Naive B cell (primary cell): ENCODE measurements around the gene TSN. TPM values are rescaled to one million over a fixed set of nuclear protein-coding genes. Genes with fewer than 3 reads are reported as not detected.

Experiments used
- ATAC-seq, 2 donors: fragments of 150-1000 bp; cut with Tn5 transposase; 2 replicates each; pipeline ENCODE4 v1.10.0; 2021; ENCODE audit warnings: low read depth in 2 of 2, mild to moderate bottlenecking in 2 of 2, moderate library complexity in 2 of 2
- DNase-seq: peaks from one replicate; pipeline ENCODE4 v3.0.0; 2022
- H3K27ac Mint-ChIP-seq, 6 donors: one replicate each; pipeline ENCODE4 v1.8.0; 2020 to 2022; ENCODE audit warnings: mild to moderate bottlenecking in 6 of 6, mixed read lengths in 6 of 6, moderate library complexity in 5 of 6, inconsistent platforms in 2 of 6
- H3K27me3 Mint-ChIP-seq, 3 donors: one replicate each; pipeline ENCODE4 v1.8.0; 2021 to 2022; ENCODE audit warnings: mixed read lengths in 3 of 3, mild to moderate bottlenecking in 1 of 3
- H3K36me3 Mint-ChIP-seq, 2 donors: one replicate each; pipeline ENCODE4 v1.8.0; 2020 to 2022; ENCODE audit warnings: mixed read lengths in 2 of 2, inconsistent platforms in 1 of 2, mild to moderate bottlenecking in 1 of 2
- H3K4me1 Mint-ChIP-seq, 3 donors: one replicate each; pipeline ENCODE4 v1.8.0; 2020 to 2022; ENCODE audit warnings: mixed read lengths in 3 of 3, inconsistent platforms in 1 of 3, mild to moderate bottlenecking in 1 of 3, moderate library complexity in 1 of 3
- H3K4me3 Mint-ChIP-seq, 8 donors: one replicate each; pipeline ENCODE4 v1.8.0; 2020 to 2022; ENCODE audit warnings: mild to moderate bottlenecking in 8 of 8, mixed read lengths in 8 of 8, moderate library complexity in 8 of 8, inconsistent platforms in 2 of 8
- H3K9me3 Mint-ChIP-seq, 7 donors: one replicate each; pipeline ENCODE4 v1.8.0; 2020 to 2022; ENCODE audit warnings: mixed read lengths in 7 of 7, mild to moderate bottlenecking in 5 of 7, inconsistent platforms in 2 of 7, moderate library complexity in 1 of 7
- polyA plus RNA-seq, 6 donors: library from polyadenylated mRNA; unstranded; fragments of 300-500 nt; fragmentation: Illumina TruSeq; gene quantifications; one replicate each; pipeline ENCODE4 v1.2.3, GENCODE V29; 2021; ENCODE audit warnings: low read depth in 6 of 6

The TSN gene
- polyA plus RNA-seq, 6 donors from 2014 or later, result 81.3 to 116 (median 85.6) TPM

DNA sequence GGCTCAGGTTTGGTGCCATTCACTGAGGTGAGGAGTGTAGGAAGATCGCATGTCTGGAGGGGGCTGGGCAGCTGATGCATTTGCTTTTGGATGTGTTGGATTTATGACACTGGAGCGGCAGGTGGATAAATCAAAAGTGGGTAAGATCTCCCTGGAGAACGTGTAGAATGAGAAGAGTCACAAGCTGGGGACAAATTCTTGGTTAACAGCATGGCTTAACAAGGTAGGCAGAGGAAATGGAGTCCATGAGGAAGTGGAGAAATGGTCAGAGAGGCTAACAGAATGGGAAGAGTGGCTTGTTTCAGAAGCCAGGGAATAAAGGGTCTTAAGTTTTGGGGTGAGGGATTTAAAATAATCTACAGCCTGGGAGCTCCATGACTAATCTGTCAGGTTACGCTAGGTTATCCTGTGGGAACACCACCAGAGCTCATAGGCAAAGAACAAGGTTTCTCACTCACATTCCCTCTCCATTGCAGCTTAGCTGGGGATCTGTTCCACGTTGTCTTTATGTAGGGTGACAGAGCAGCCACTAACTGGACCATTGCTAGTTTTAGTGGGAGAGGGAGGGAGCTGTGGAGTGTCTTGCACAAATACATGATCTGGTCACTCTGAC is 12.8 kb downstream of the TSN start:
- peaks cover 16 to 24% of the 10 kb centered on the region in 2 donors for H3K36me3 Mint-ChIP-seq
- no peaks in the 10 kb centered on the region for H3K4me1 Mint-ChIP-seq
- H3K4me3 Mint-ChIP-seq, result no peak overlapping the region

DNA sequence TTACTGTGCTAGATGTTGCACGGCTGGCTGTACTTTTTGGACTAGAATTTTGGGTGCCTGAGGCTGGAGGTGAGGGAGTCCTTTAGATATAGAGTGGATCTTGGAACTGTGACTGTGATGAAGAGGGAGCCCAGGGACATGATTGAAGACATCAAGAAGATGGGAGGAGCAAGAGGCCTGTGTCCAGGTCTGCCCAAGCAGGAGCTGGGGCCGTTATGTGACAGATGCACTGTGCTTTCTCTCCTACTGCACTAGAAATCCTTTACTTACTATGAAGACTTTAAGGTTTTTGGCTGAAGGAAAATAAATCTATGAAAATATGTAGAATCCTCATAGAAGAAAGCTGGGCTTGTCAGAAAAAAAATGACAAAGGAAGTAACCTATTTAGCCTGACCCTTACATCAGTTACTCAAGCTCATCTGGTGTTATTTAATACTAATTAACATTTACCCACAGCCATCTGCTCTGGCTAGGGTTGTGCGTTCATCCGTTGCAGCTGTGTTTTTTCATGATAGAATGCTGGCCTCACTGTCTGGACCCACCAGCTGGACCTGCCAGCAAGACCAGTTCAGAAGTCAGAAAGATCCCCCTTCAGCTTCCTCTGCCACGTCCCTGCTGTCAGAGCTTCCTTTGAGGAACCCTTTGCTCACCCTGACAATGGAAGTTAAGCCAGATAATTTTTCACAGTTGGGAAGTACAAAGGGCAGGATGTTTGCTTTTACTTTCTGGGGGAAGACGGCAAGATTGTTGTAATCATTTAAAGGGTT is 16.7 kb downstream of the TSN start:
- Mint-ChIP-seq H3K27ac (peak overlapping the region in 2 of 6 donors; percentile 0 to 21), H3K36me3 (peaks cover 0 to 6% of the 10 kb centered on the region in 2 donors), H3K27me3 (no peaks in the 10 kb centered on the region), H3K4me3 (no peak overlapping the region), H3K4me1 (no peaks in the 10 kb centered on the region), H3K9me3 (no peaks in the 10 kb centered on the region)
- ATAC-seq (no peak), DNase-seq (no peak)

More for the DNA sequence above, 12.8 kb downstream of the TSN start:
- H3K9me3 Mint-ChIP-seq, result no peaks in the 10 kb centered on the region
- no peak for ATAC-seq
- H3K27ac Mint-ChIP-seq, result peak overlapping the region in 2 of 6 donors; percentile 72 to 80
- H3K27me3 Mint-ChIP-seq, result no peaks in the 10 kb centered on the region
- no peak for DNase-seq

DNA sequence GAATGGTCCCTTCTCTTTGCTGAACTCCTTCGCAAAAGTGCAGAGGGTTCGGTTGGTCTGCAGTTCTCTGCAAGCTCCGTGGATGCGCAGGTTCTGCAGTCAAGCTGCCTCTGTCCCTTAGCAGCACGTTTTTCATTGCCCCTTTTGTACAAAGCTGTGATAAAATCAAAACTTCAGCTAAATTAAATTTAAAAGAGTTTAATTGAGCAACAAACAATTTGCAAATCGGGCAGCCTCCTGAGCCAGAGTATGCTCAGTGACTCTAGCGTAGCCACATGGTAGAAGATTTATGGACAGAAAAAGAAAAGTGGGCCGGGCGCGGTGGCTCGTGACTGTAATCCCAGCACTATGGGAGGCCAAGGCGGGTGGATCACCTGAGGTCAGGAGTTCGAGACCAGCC is 18.8 kb downstream of the TSN start:
- no peak overlapping the region for H3K27ac Mint-ChIP-seq
- H3K4me3 Mint-ChIP-seq, result no peak overlapping the region
- no peak for DNase-seq
- no peaks in the 10 kb centered on the region for H3K9me3 Mint-ChIP-seq
- ATAC-seq, result no peak
- no peaks in the 10 kb centered on the region for H3K4me1 Mint-ChIP-seq
- no peaks in the 10 kb centered on the region for H3K36me3 Mint-ChIP-seq
- H3K27me3 Mint-ChIP-seq, result no peaks in the 10 kb centered on the region

DNA sequence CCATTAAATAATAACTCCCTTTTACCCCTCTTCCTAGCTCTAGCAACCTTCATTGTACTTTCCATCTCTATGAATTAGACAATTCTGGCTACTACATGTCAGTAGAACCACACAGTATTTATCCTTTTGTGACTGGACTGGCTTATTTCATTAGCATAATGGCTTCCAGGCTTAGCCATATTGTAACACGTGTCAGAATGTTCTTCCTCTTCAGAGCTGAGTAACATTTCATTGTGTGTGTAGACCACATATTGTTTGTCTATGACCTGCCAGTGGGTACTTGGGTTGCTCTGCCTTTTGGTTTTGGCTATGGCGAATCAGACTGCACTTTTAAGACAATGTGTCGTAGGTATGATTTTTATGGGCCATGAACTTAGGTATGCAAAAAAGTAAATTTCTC is 20.9 kb downstream of the TSN start:
- peaks cover 0 to 2% (median 0%) of the 10 kb centered on the region in 7 donors for H3K9me3 Mint-ChIP-seq
- ATAC-seq (no peak), DNase-seq (no peak)
- H3K27me3 Mint-ChIP-seq, result no peaks in the 10 kb centered on the region
- peak overlapping the region in 1 of 6 donors; percentile 12 for H3K27ac Mint-ChIP-seq
- H3K4me3 Mint-ChIP-seq, result no peak overlapping the region
- no peaks in the 10 kb centered on the region for H3K36me3 Mint-ChIP-seq
- H3K4me1 Mint-ChIP-seq, result no peaks in the 10 kb centered on the region

DNA sequence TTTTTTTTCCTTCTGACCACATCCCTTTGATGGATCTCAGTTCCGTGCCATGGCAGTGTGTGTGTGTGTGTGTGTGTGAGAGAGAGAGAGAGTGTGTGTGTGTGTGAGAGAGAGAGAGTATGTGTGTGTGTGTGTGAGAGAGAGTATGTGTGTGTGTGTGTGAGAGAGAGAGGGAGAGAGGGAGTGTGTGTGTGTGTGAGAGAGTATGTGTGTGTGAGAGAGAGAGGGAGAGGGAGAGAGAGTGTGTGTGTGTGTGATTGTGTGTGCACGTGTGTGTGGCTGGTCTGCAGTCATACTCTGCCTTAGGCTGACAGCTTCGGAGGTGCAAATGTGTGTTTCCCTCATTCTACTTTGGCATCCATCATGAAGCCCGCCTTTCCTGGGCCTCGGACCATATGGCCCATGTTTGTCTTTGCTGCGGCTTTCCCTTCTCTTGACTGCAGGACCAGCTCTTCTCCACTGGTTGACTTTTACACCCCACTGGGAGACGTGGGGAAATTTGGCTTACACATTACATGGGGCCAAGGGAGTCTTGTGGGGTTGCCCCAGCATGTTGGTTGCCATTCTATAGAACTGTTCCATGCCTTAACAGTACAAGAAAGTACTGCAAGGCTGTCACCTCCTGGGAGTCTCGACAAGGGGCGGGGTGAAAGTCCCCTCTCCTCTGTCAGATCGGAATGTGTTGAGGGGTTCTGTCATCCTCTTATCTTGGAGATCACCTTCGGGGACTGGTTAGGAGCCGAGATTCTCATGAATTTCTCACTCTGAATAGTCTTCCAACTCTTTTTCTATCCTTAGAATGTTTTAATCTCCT is 21.6 kb downstream of the TSN start:
- Mint-ChIP-seq H3K36me3 (no peaks in the 10 kb centered on the region), H3K4me1 (no peaks in the 10 kb centered on the region), H3K4me3 (no peak overlapping the region), H3K9me3 (peaks cover 0 to 2% (median 0%) of the 10 kb centered on the region in 7 donors), H3K27me3 (no peaks in the 10 kb centered on the region), H3K27ac (peak overlapping the region in 1 of 6 donors; percentile 12)
- ATAC-seq (no peak), DNase-seq (no peak)

DNA sequence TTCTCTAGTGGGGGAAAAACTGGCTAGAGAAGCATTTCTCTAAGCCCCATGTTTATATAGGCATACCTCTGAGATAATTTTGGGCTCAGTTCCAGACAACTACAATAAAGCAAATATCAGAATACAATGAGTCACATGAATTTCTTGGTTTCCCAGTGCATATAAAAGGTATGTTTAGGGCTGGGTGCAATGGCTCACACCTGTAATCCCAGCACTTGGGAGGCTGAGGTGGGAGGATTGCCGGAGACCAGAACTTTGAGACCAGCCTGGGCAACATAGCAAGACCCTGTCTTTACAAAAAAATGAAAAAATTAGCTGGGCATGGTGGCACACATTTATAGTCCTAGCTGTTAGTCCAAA is 22.2 kb downstream of the TSN start:
- Mint-ChIP-seq H3K27me3 (no peaks in the 10 kb centered on the region), H3K9me3 (peaks cover 0 to 2% (median 0%) of the 10 kb centered on the region in 7 donors), H3K27ac (no peak overlapping the region), H3K36me3 (no peaks in the 10 kb centered on the region), H3K4me3 (no peak overlapping the region), H3K4me1 (no peaks in the 10 kb centered on the region)
- DNase-seq (no peak), ATAC-seq (no peak)

DNA sequence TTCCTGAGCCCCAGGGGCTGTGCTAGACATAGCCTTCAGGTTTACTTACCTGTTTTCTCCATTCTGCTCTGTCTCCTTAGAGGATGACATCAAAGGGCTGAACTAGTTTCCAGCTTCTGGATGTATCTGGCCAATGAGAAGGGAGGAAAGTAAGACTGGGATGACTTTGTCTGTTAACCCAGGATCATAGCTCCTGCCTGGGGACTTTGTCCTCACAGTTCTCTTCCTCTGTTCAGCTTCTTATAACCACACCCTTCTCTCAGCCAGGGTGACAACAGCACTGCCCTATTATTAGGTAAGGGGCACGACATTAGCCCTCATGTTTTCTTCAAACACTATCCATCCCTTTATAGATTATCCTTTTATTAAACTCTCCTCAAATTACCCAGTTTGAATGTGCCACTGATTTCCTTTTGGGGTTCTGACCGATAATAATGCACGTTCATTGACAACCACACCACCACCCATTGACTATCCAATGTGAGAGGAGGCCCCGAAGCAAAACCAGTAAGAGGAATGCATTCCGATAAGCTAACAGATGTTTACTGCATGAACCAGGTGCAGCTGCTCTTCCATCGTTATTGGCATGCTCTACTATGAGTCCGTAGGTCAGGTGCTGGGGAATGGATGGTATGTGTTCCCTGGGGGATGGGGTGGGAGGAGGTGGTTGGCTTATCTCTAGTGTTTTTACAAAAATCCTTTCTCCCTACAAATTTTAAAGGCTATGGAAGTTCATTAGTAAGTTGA is 23.5 kb downstream of the TSN start:
- Mint-ChIP-seq H3K4me3 (no peak overlapping the region), H3K36me3 (no peaks in the 10 kb centered on the region), H3K27ac (no peak overlapping the region), H3K9me3 (peaks cover 0 to 2% (median 0%) of the 10 kb centered on the region in 7 donors), H3K27me3 (no peaks in the 10 kb centered on the region), H3K4me1 (no peaks in the 10 kb centered on the region)
- no peak for DNase-seq
- ATAC-seq, result no peak

DNA sequence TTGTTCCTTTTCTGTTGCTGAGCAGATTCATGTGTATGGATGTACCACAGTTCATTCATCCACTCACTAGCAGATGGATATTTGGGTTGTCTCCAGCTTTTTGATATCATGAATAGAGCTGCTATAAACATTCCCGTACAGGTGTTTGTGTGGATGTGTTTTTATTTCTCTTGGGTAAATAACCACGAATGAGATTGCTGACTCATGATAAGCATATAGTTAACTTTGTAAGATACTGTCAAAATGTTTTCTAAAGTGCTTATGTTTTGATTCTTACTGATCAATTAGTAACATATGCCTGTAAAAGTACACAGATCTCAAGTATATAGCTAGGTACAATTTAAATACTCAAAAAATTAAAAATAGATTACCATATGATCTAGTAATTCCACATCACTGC is 27.7 kb downstream of the TSN start:
- peaks cover 0 to 14% (median 11%) of the 10 kb centered on the region in 3 donors for H3K27me3 Mint-ChIP-seq

DNA sequence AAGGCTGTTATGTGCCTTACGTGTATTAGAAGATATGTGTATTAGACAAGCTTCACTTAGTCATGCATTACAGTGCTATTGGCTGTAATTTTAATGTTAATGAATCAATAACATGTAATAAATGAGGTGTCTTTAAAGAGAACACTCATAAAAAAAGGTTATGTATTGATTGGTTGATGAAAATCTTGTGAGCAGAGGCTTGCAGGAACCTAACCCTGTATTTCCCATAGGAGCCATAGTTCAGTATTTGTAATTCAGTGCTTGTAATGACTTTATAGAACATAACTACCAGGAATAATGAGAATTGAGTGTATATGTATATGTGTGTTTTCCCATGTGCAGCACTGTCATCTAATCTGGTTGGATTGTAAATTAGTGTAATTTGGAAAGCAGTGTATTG is 33.2 kb downstream of the TSN start:
- Mint-ChIP-seq H3K4me1 (no peaks in the 10 kb centered on the region), H3K36me3 (no peaks in the 10 kb centered on the region), H3K4me3 (no peak overlapping the region), H3K27ac (no peak overlapping the region), H3K9me3 (peaks cover 0 to 6% (median 0%) of the 10 kb centered on the region in 7 donors), H3K27me3 (peaks cover 21 to 43% (median 41%) of the 10 kb centered on the region in 3 donors)
- no peak for ATAC-seq
- no peak for DNase-seq

More for the DNA sequence above, 27.7 kb downstream of the TSN start:
- no peak overlapping the region for H3K27ac Mint-ChIP-seq
- H3K36me3 Mint-ChIP-seq, result no peaks in the 10 kb centered on the region
- no peak for ATAC-seq
- H3K9me3 Mint-ChIP-seq, result peaks cover 0 to 2% (median 0%) of the 10 kb centered on the region in 7 donors
- no peak for DNase-seq
- no peaks in the 10 kb centered on the region for H3K4me1 Mint-ChIP-seq
- no peak overlapping the region for H3K4me3 Mint-ChIP-seq

DNA sequence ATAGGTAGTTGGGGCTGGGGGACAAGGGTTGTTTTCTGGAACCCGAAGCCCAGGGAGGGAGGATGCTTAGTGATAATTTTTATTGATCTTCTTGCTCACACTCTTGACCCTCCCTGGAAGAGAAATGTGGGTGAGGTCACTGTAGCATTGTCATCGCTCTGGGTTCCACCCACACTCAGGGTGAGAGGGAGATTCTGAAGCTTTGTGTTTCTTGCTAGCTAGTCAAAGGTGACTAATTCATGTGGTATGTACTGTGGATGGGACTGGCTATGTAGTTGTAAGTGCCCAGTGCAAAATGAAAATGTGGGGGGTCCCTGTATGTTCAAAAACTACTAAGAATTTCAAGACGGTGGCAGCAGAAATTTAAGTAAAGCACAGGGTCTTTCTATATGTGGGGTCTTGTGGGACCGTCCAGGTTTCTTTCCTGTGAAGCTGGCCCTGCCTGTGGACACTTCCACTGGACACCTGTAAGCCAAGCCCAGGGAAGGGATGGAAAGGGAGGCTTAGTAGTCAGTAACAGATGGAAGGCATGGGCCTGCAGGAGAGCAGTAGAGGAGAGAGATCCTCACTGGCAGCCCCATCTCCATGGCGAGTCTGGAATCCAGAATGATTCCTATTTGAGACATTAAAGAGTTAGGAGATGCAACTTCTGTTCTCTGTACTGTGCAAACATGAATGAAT is 35.0 kb downstream of the TSN start:
- peaks cover 0 to 6% (median 0%) of the 10 kb centered on the region in 7 donors for H3K9me3 Mint-ChIP-seq
- peak overlapping the region in 1 of 6 donors; percentile 20 for H3K27ac Mint-ChIP-seq
- no peaks in the 10 kb centered on the region for H3K36me3 Mint-ChIP-seq
- H3K4me3 Mint-ChIP-seq, result no peak overlapping the region
- H3K27me3 Mint-ChIP-seq, result peaks cover 27 to 51% (median 39%) of the 10 kb centered on the region in 3 donors
- H3K4me1 Mint-ChIP-seq, result no peaks in the 10 kb centered on the region
- no peak for ATAC-seq
- no peak for DNase-seq

DNA sequence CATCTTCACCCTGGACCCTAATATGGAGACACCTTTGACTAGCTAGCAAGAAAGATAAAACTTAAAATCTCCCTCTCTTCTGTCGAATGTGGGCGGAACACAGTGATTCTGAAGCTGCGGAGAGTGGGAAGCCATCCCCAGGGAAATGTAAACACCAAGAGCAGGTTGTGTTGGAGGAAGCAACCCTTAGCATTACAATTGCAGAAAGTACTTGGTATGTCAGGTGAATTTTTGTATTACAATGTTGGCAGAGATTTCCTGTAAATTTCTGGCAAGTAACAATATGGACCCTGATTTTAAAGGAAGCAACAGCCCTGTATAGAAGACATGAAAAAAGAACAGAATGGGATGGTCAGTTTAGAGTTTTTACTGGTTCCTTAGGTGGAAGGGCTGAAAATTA is 35.8 kb downstream of the TSN start:
- ATAC-seq (no peak), DNase-seq (no peak)
- Mint-ChIP-seq H3K9me3 (peaks cover 0 to 6% (median 0%) of the 10 kb centered on the region in 7 donors), H3K27ac (no peak overlapping the region), H3K4me1 (no peaks in the 10 kb centered on the region), H3K4me3 (no peak overlapping the region), H3K36me3 (no peaks in the 10 kb centered on the region), H3K27me3 (peaks cover 27 to 48% (median 39%) of the 10 kb centered on the region in 3 donors)

DNA sequence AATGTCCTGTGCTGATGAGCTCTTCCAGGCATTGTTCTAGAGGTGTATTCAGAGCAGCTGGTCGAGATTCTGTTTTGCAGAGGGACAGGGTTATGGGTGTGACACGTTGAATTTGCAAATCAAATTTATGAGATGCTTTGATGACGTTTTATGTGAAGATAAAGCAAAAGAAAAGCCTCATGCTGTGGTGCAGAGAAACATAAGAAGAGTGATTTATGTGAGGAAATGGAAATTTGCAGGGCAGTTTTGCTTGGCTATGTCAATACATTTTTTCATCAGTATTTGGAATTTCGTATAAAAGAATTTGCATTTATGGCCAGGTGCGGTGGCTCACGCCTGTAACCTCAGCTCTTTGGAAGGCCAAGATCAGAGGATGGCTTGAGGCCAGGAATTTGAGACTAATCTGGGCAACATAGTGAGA is 36.4 kb downstream of the TSN start:
- Mint-ChIP-seq H3K4me1 (no peaks in the 10 kb centered on the region), H3K36me3 (no peaks in the 10 kb centered on the region), H3K27ac (no peak overlapping the region), H3K27me3 (peaks cover 27 to 52% (median 42%) of the 10 kb centered on the region in 3 donors), H3K9me3 (peaks cover 0 to 6% (median 0%) of the 10 kb centered on the region in 7 donors), H3K4me3 (no peak overlapping the region)
- ATAC-seq, result no peak
- DNase-seq, result no peak
